Nephron (organoid): ENCODE data around the gene SH3BP2.
A peak's percentile ranks its signal among the peaks of the same experiment; 100 is the strongest.

ENCODE experiments used
- H3K27ac Mint-ChIP-seq, 3 experiments: 2 replicates each; pipeline ENCODE4 v1.8.0; 2020; ENCODE audit warnings: mixed read lengths in 3 of 3, mild to moderate bottlenecking in 2 of 3, moderate library complexity in 1 of 3
- H3K27me3 Mint-ChIP-seq: 2 replicates; pipeline ENCODE4 v1.8.0; 2021; ENCODE audit warnings: low read depth, mild to moderate bottlenecking, moderate library complexity, mixed read lengths
- H3K36me3 Mint-ChIP-seq: 2 replicates; pipeline ENCODE4 v1.8.0; 2020; ENCODE audit warnings: low read depth, mixed read lengths
- H3K4me1 Mint-ChIP-seq: 2 replicates; pipeline ENCODE4 v1.8.0; 2020; ENCODE audit warnings: mixed read lengths
- H3K4me3 Mint-ChIP-seq, 3 experiments: 2 replicates each; pipeline ENCODE4 v1.8.0; 2020; ENCODE audit warnings: mild to moderate bottlenecking in 3 of 3, mixed read lengths in 3 of 3, moderate library complexity in 2 of 3
- H3K9me3 Mint-ChIP-seq: 2 replicates; pipeline ENCODE4 v1.8.0; 2020; ENCODE audit warnings: mixed read lengths
- TF ChIP-seq, protein P1 (sequence below), 3 experiments: fragments of 200-600 bp; sonication (generic); IDR thresholded peaks; one replicate each; pipeline ENCODE4 v1.5.0; 2021; ENCODE audit warnings: antibody characterized with exemption in 3 of 3; ENCODE audit not compliant: unreplicated experiment in 3 of 3

The SH3BP2 gene

DNA sequence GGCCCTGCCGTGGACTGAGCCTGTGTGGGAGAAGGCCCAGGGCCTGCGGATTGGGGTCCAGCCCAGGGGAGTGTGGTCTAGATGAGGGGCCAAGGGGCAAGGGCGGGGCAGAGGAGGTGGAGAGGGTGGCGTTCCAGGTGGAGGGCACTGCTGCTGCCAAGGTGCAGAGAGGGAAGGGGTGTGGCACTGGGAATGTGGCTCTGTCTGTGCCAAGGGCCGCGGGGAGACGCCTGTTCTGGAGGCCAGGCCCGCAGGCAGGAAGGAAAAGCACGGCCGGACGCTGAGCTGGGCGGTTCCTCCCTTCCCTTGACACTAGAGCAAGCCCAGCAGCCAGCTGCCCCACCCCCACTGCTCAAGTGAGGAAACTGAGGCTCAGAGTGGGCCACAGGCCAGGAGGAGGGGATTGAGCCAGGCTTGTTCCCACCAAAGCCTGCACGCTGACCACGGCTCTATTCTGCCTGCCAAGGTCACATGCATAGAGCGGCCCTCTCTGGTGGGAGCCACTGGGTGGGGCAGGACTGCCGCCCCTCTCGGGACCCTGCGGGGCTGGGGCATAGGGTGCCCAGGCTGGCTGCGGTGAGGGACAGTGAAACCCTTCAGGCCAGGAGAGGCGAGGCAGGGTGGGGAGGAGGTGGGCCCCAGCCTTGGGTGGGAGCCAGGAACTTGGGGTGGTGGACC, 13.0 kb downstream of the SH3BP2 start:
- peak overlapping the region in 2 of 3 experiments; percentile 61 to 86 for H3K27ac Mint-ChIP-seq
- TF ChIP-seq, protein P1, sequence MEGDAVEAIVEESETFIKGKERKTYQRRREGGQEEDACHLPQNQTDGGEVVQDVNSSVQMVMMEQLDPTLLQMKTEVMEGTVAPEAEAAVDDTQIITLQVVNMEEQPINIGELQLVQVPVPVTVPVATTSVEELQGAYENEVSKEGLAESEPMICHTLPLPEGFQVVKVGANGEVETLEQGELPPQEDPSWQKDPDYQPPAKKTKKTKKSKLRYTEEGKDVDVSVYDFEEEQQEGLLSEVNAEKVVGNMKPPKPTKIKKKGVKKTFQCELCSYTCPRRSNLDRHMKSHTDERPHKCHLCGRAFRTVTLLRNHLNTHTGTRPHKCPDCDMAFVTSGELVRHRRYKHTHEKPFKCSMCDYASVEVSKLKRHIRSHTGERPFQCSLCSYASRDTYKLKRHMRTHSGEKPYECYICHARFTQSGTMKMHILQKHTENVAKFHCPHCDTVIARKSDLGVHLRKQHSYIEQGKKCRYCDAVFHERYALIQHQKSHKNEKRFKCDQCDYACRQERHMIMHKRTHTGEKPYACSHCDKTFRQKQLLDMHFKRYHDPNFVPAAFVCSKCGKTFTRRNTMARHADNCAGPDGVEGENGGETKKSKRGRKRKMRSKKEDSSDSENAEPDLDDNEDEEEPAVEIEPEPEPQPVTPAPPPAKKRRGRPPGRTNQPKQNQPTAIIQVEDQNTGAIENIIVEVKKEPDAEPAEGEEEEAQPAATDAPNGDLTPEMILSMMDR (IDR thresholded peaks at IDR 0.05; ENCODE audit: unreplicated experiment in 3 of 3), result no peak
- H3K4me3 Mint-ChIP-seq, result no peak overlapping the region
- no peaks in the 10 kb centered on the region for H3K36me3 Mint-ChIP-seq
- H3K4me1 Mint-ChIP-seq, result peaks cover 30% of the 10 kb centered on the region
- H3K9me3 Mint-ChIP-seq, result no peaks in the 10 kb centered on the region
- H3K27me3 Mint-ChIP-seq, result peaks cover under 1% of the 10 kb centered on the region

DNA sequence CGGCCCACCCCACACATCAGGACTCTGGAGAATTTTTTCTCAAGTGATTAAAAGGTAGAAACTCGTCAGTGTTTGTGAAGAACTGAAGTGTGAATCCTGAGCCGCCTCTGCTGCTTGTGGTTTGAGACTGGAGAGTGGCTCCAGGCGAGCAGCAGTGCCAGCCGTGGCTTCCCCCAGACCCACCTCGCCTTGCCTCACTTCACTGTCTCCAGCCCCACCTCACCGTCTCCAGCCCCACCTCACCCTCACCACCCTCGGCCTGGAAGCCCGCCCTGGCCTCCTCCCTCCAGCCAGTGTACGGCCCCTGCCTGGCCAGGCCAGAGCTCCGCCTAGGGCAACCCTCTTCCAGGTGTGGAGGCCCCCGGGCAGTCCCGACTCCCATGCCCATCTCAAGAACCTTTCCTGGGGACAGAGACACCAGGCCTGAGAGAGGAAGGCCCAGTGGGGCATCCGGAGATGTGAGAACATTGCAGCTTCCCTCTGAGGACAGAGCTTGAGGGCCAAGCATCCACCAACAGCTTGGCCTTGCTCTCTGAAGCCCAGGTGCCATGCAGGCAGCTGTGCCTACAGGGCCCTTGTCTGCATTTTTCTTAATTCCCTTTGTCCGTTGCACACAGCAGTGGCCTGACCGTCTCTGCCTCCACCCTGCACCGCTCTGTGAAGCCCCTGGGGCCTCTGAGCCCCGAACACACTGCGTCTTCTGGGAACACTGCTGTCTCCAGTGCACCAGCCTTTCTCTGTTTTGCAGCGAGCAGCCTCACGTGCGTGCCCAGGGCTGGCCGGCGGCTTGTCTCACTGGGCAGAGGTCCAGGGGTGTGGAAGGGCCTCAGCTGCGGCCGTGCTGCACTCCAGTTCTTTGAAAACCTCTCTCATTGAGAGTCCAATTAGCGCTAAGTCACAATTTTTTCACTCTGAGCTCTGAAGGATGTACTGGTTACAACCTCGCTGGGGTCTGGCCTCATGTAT, 13.8 kb downstream of the SH3BP2 start:
- peak overlapping the region; percentile 21 to 99 (median 98) for H3K27ac Mint-ChIP-seq
- H3K4me1 Mint-ChIP-seq, result peaks cover 29% of the 10 kb centered on the region
- H3K36me3 Mint-ChIP-seq, result no peaks in the 10 kb centered on the region
- TF ChIP-seq, protein P1 (IDR thresholded peaks at IDR 0.05; ENCODE audit: unreplicated experiment in 3 of 3), result no peak
- no peaks in the 10 kb centered on the region for H3K27me3 Mint-ChIP-seq
- H3K9me3 Mint-ChIP-seq, result no peaks in the 10 kb centered on the region
- H3K4me3 Mint-ChIP-seq, result peak overlapping the region in 2 of 3 experiments; percentile 47 to 60

DNA sequence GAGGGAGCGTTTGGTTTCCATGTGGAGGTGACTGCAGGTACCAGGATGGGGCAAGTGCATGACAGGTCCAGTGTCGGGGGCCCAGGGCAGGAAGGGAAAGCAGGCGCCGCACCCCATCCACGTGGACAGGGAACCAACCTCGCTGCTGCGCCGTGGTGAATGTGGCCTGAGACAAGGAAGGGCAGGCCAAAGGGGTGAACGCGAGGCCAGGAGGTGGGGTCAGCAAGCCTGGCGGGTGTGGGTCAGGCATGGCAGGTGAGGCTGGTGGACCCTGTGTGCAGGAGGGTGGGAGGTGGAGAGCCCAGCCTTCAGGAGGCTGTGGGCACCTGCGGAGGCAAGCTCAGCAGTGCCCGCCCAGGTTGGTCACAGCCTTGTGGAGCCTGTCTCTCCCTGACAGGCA, 14.7 kb downstream of the SH3BP2 start:
- H3K36me3 Mint-ChIP-seq, result no peaks in the 10 kb centered on the region

DNA sequence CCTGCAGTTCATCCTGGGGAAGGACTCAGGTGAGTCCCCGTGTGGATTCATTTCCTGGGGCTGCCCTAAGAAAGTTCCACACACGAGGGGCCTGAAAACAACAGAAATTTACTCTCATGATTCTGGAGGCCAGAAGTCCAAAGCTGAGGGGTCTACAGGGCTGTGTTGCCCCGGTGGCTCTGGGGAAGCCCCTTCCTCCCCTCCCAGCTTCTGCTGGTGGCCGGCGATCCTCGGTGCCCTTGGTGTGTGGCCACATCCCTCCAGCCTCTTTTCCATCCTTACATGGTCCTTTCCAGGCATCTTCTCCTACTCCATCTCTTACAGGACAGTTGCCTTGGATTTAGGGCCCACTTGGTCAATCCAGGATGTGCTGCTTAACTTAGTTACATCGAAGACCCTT, 15.1 kb downstream of the SH3BP2 start:
- H3K36me3 Mint-ChIP-seq, result no peaks in the 10 kb centered on the region
- H3K27me3 Mint-ChIP-seq, result no peaks in the 10 kb centered on the region
- no peaks in the 10 kb centered on the region for H3K9me3 Mint-ChIP-seq
- H3K4me1 Mint-ChIP-seq, result peaks cover 39% of the 10 kb centered on the region
- peak overlapping the region in 1 of 3 experiments; percentile 72 for H3K27ac Mint-ChIP-seq
- TF ChIP-seq, protein P1 (IDR thresholded peaks at IDR 0.05; ENCODE audit: unreplicated experiment in 3 of 3), result no peak
- no peak overlapping the region for H3K4me3 Mint-ChIP-seq

More for the DNA sequence above, 14.7 kb downstream of the SH3BP2 start:
- H3K4me1 Mint-ChIP-seq, result peaks cover 35% of the 10 kb centered on the region
- no peaks in the 10 kb centered on the region for H3K9me3 Mint-ChIP-seq
- H3K4me3 Mint-ChIP-seq, result no peak overlapping the region
- no peaks in the 10 kb centered on the region for H3K27me3 Mint-ChIP-seq
- peak overlapping the region; percentile 21 to 99 (median 98) for H3K27ac Mint-ChIP-seq
- TF ChIP-seq, protein P1 (IDR thresholded peaks at IDR 0.05; ENCODE audit: unreplicated experiment in 3 of 3), result no peak

DNA sequence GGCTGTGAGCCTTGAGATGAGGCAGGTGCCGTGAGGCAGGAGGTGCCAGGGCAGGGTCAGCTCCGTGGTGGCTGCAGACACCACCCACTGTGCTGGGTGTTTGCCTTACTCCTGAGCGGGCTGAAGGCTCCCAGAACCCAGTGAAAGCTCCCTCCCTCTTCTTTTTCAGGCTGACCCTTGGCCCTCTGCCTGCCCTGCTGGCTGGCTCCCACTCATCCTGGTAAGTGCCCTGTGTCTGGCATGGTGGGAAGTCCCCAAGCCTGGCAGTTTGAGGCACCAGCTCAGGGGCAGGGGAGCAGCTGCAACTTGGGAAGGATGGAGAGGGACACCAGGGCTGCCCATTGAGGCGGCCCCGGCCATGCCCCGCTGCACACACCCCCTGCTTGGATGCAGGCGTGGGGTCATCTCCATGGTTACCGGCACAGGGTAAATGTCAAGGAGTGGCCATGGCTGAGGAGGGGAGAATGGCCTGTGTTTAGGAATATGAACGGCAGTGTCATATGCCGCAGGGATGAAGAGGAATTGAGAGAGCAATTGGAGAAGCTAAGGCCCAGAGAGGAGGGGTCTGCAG, 16.8 kb downstream of the SH3BP2 start:
- H3K9me3 Mint-ChIP-seq, result peaks cover 4% of the 10 kb centered on the region
- no peak overlapping the region for H3K4me3 Mint-ChIP-seq
- H3K36me3 Mint-ChIP-seq, result peaks cover 4% of the 10 kb centered on the region
- TF ChIP-seq, protein P1 (IDR thresholded peaks at IDR 0.05; ENCODE audit: unreplicated experiment in 3 of 3), result no peak
- H3K27ac Mint-ChIP-seq, result peak overlapping the region in 2 of 3 experiments; percentile 64 to 96
- H3K27me3 Mint-ChIP-seq, result no peaks in the 10 kb centered on the region
- H3K4me1 Mint-ChIP-seq, result peaks cover 39% of the 10 kb centered on the region
